Measurements from ENCODE around the gene PMEPA1.
"Not testable (repeated sequence)": the region's sequence is repeated elsewhere in the genome, so short reads cannot be mapped to it uniquely, and the experiment has no call there.

DNA sequence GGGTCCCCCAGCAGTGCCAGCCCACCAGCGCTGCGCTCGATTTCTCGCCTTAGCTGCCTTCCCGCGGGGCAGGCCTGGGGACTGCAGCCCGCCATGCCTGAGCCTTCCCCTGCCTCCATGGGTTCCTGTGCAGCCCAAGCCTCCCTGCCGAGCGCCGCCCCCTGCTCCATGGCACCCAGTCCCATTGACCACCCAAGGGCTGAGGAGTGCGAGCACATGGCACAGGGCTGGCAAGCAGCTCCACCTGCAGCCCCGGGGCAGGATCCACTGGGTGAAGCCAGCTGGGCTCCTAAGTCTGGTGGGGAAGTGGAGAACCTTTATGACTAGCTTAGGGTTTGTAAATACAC is 80.9 kb downstream of the PMEPA1 start:
- not testable (repeated sequence) for TF ChIP-seq POLR2A (IDR thresholded peaks at IDR 0.05; ENCODE audit: low read length); GATA1 (IDR thresholded peaks at IDR 0.05; ENCODE audit: low read depth, low read length)

All from erythroblast (primary cell).